Activated CD4-positive, alpha-beta memory T cell treated with anti-CD3 and anti-CD28 coated beads for 36 hours (primary cell): ENCODE data around the gene SCARF2. TPM values are rescaled to one million over a fixed set of nuclear protein-coding genes. Genes with fewer than 3 reads are reported as not detected.
A peak's percentile ranks its signal among the peaks of the same experiment; 100 is the strongest.
"Not testable (repeated sequence)": the region's sequence is repeated elsewhere in the genome, so short reads cannot be mapped to it uniquely, and the experiment has no call there.

Experiments used
- CTCF ChIA-PET: fragments of 350-600 bp; sonication (Branson Sonifier 250); formaldehyde crosslinking; loops from one replicate; lab custom pipeline; 2021; ENCODE audit warnings: antibody characterized with exemption, inconsistent platforms; lab: Charles Lee
- POLR2A ChIA-PET: fragments of 350-600 bp; sonication (Branson Sonifier 250); formaldehyde crosslinking; loops from one replicate; lab custom pipeline; 2021; ENCODE audit warnings: antibody characterized with exemption; lab: Charles Lee
- DNase-seq: peaks from one replicate; pipeline ENCODE4 v3.0.0-alpha.2; 2020
- H3K27ac Mint-ChIP-seq: one replicate; pipeline ENCODE4 v1.8.0; 2021; ENCODE audit warnings: mixed read lengths
- H3K27me3 Mint-ChIP-seq: one replicate; pipeline ENCODE4 v1.8.0; 2021; ENCODE audit warnings: mixed read lengths
- H3K36me3 Mint-ChIP-seq: one replicate; pipeline ENCODE4 v1.8.0; 2021; ENCODE audit warnings: mixed read lengths
- H3K4me1 Mint-ChIP-seq: one replicate; pipeline ENCODE4 v1.8.0; 2021; ENCODE audit warnings: low read depth, mixed read lengths
- H3K4me3 Mint-ChIP-seq: one replicate; pipeline ENCODE4 v1.8.0; 2021; ENCODE audit warnings: mild to moderate bottlenecking, mixed read lengths
- H3K9me3 Mint-ChIP-seq: one replicate; pipeline ENCODE4 v1.8.0; 2021; ENCODE audit warnings: mixed read lengths
- intact Hi-C: fragments of 100-400 bp; cut with micrococcal nuclease; formaldehyde crosslinking; loops from one replicate; pipeline ENCODE4 v1.15.1; 2023
- total RNA-seq, 2 experiments: library from RNA; stranded (reverse); gene quantifications; one replicate each; pipeline ENCODE4 v1.2.3, GENCODE V29; 2021

The SCARF2 gene
- total RNA-seq, 2 experiments from 2014 or later = 0.43 to 0.70 TPM

- Mint-ChIP-seq H3K36me3 (peaks cover 10% of the 10 kb centered on the region), H3K4me1 (peaks cover 23% of the 10 kb centered on the region), H3K4me3 (no peak overlapping the region), H3K27ac (no peak overlapping the region), H3K9me3 (no peaks in the 10 kb centered on the region), H3K27me3 (no peaks in the 10 kb centered on the region)
- no peak for DNase-seq
- ChIA-PET POLR2A (no interaction called here), CTCF (interaction anchor here (1.2 to 4.9 kb wide), 4 partner anchors 10 to 42 kb away, joined by 3 to 92 read pairs (median 11); no protein-coding TSS in a partner anchor)
- intact Hi-C loops = no loop called here
Observed at GRCh38 chr22:20457506-20458240, 20.0 kb upstream of the SCARF2 start.

GRCh38 chr22:20456722-20457076, 19.1 kb upstream of the SCARF2 start:
- ChIA-PET CTCF (interaction anchor here (0.6 to 4.9 kb wide), 27 partner anchors 8 to 300 kb away, joined by 3 to 92 read pairs (median 4); partner anchors contain the start of genes DGCR6L, KLHL22 and MED15), POLR2A (interaction anchor here (0.7 to 1.1 kb wide), 2 partner anchors 8 to 38 kb away, joined by 3 read pairs; no protein-coding TSS in a partner anchor)
- no peak for DNase-seq
- peaks cover 18% of the 10 kb centered on the region for H3K4me1 Mint-ChIP-seq
- no peaks in the 10 kb centered on the region for H3K27me3 Mint-ChIP-seq
- no peaks in the 10 kb centered on the region for H3K9me3 Mint-ChIP-seq
- H3K4me3 Mint-ChIP-seq = no peak overlapping the region
- H3K27ac Mint-ChIP-seq = peak overlapping the region; percentile 38
- intact Hi-C loops = loop anchor here (1.0 kb wide), 1 partner anchor 38 kb away; no protein-coding TSS in a partner anchor
- H3K36me3 Mint-ChIP-seq = peaks cover 12% of the 10 kb centered on the region

- H3K27me3 Mint-ChIP-seq = no peaks in the 10 kb centered on the region
- CTCF ChIA-PET = interaction anchor here (0.6 to 4.9 kb wide), 27 partner anchors 8 to 299 kb away, joined by 3 to 92 read pairs (median 4); partner anchors contain the start of genes DGCR6L, KLHL22 and MED15
- H3K4me1 Mint-ChIP-seq = peaks cover 18% of the 10 kb centered on the region
- POLR2A ChIA-PET = interaction anchor here (0.7 to 1.1 kb wide), 2 partner anchors 8 to 38 kb away, joined by 3 read pairs; no protein-coding TSS in a partner anchor
- no peaks in the 10 kb centered on the region for H3K9me3 Mint-ChIP-seq
- peaks cover 11% of the 10 kb centered on the region for H3K36me3 Mint-ChIP-seq
- DNase-seq = peak; percentile 85
- intact Hi-C loops = loop anchor here (1.0 kb wide), 1 partner anchor 38 kb away; no protein-coding TSS in a partner anchor
- no peak overlapping the region for H3K4me3 Mint-ChIP-seq
- H3K27ac Mint-ChIP-seq = peak overlapping the region; percentile 38
Observed at GRCh38 chr22:20456064-20456721, 18.6 kb upstream of the SCARF2 start.

GRCh38 chr22:20455709-20456063, 18.1 kb upstream of the SCARF2 start:
- no peak overlapping the region for H3K4me3 Mint-ChIP-seq
- ChIA-PET POLR2A (interaction anchor here (1.1 kb wide), 1 partner anchor 37 kb away, joined by 3 read pairs; no protein-coding TSS in a partner anchor), CTCF (interaction anchor here (1.0 to 4.9 kb wide), 15 partner anchors 9 to 299 kb away, joined by 3 to 92 read pairs (median 9); no protein-coding TSS in a partner anchor)
- H3K36me3 Mint-ChIP-seq = peaks cover 11% of the 10 kb centered on the region
- H3K27ac Mint-ChIP-seq = no peak overlapping the region
- H3K27me3 Mint-ChIP-seq = no peaks in the 10 kb centered on the region
- no peak for DNase-seq
- intact Hi-C loops = loop anchor here (1.0 to 2.0 kb wide), 2 partner anchors 19 to 37 kb away; partner anchors contain the start of gene SCARF2
- no peaks in the 10 kb centered on the region for H3K9me3 Mint-ChIP-seq
- peaks cover 18% of the 10 kb centered on the region for H3K4me1 Mint-ChIP-seq

- DNase-seq = no peak
- peaks cover 19% of the 10 kb centered on the region for H3K4me1 Mint-ChIP-seq
- H3K27ac Mint-ChIP-seq = no peak overlapping the region
- no peak overlapping the region for H3K4me3 Mint-ChIP-seq
- H3K9me3 Mint-ChIP-seq = no peaks in the 10 kb centered on the region
- no peaks in the 10 kb centered on the region for H3K27me3 Mint-ChIP-seq
- CTCF ChIA-PET = interaction anchor here (4.9 kb wide), 1 partner anchor 34 kb away, joined by 92 read pairs; no protein-coding TSS in a partner anchor
- POLR2A ChIA-PET = no interaction called here
- intact Hi-C loops = no loop called here
- H3K36me3 Mint-ChIP-seq = peaks cover 11% of the 10 kb centered on the region
Observed at GRCh38 chr22:20453222-20453621, 15.6 kb upstream of the SCARF2 start.

- Mint-ChIP-seq H3K36me3 (peaks cover 10% of the 10 kb centered on the region), H3K27ac (no peak overlapping the region), H3K4me3 (no peak overlapping the region), H3K9me3 (no peaks in the 10 kb centered on the region), H3K27me3 (no peaks in the 10 kb centered on the region), H3K4me1 (peaks cover 19% of the 10 kb centered on the region)
- CTCF ChIA-PET = no interaction called here
- no peak for DNase-seq
- intact Hi-C loops = no loop called here
- POLR2A ChIA-PET = no interaction called here
Observed at GRCh38 chr22:20451920-20452319, 14.3 kb upstream of the SCARF2 start.

- peaks cover 13% of the 10 kb centered on the region for H3K4me1 Mint-ChIP-seq
- DNase-seq, H3K27ac Mint-ChIP-seq, H3K4me3 Mint-ChIP-seq, H3K27me3 Mint-ChIP-seq, H3K36me3 Mint-ChIP-seq, H3K9me3 Mint-ChIP-seq, intact Hi-C loops, CTCF ChIA-PET, POLR2A ChIA-PET: not testable (repeated sequence)
Observed at GRCh38 chr22:20451129-20451778, 13.6 kb upstream of the SCARF2 start.

GRCh38 chr22:20450551-20450906, 12.9 kb upstream of the SCARF2 start:
- Mint-ChIP-seq H3K9me3 (no peaks in the 10 kb centered on the region), H3K4me1 (peaks cover 5% of the 10 kb centered on the region), H3K27me3 (no peaks in the 10 kb centered on the region), H3K4me3 (no peak overlapping the region), H3K27ac (no peak overlapping the region), H3K36me3 (peaks cover 7% of the 10 kb centered on the region)
- ChIA-PET CTCF (interaction anchor here (2.8 kb wide), 1 partner anchor 32 kb away, joined by 8 read pairs; no protein-coding TSS in a partner anchor), POLR2A (no interaction called here)
- DNase-seq = no peak
- intact Hi-C loops = no loop called here

- ChIA-PET POLR2A (no interaction called here), CTCF (interaction anchor here (2.8 kb wide), 1 partner anchor 32 kb away, joined by 8 read pairs; no protein-coding TSS in a partner anchor)
- Mint-ChIP-seq H3K9me3 (no peaks in the 10 kb centered on the region), H3K4me3 (no peak overlapping the region), H3K27me3 (no peaks in the 10 kb centered on the region), H3K36me3 (peaks cover 6% of the 10 kb centered on the region), H3K27ac (no peak overlapping the region), H3K4me1 (peaks cover 5% of the 10 kb centered on the region)
- intact Hi-C loops = no loop called here
- no peak for DNase-seq
Observed at GRCh38 chr22:20449819-20450550, 12.4 kb upstream of the SCARF2 start.

- Mint-ChIP-seq H3K4me3 (no peak overlapping the region), H3K4me1 (peaks cover 5% of the 10 kb centered on the region), H3K27ac (no peak overlapping the region), H3K27me3 (no peaks in the 10 kb centered on the region), H3K9me3 (no peaks in the 10 kb centered on the region), H3K36me3 (peaks cover 4% of the 10 kb centered on the region)
- ChIA-PET CTCF (interaction anchor here (0.6 to 2.8 kb wide), 3 partner anchors 30 to 92 kb away, joined by 3 to 8 read pairs (median 5); no protein-coding TSS in a partner anchor), POLR2A (no interaction called here)
- intact Hi-C loops = no loop called here
- no peak for DNase-seq
Observed at GRCh38 chr22:20448630-20449029, 11.0 kb upstream of the SCARF2 start.

- intact Hi-C loops = no loop called here
- Mint-ChIP-seq H3K4me1 (peaks cover 5% of the 10 kb centered on the region), H3K27ac (no peak overlapping the region), H3K4me3 (no peak overlapping the region), H3K27me3 (no peaks in the 10 kb centered on the region), H3K9me3 (no peaks in the 10 kb centered on the region), H3K36me3 (peaks cover 4% of the 10 kb centered on the region)
- CTCF ChIA-PET = interaction anchor here (2.1 kb wide), 1 partner anchor 28 kb away, joined by 7 read pairs; no protein-coding TSS in a partner anchor
- POLR2A ChIA-PET = no interaction called here
- no peak for DNase-seq
Observed at GRCh38 chr22:20446383-20446970, 8.9 kb upstream of the SCARF2 start.
